ENCODE results near the gene PWWP3B. TPM values are rescaled to one million over a fixed set of nuclear protein-coding genes. Genes with fewer than 3 reads are reported as not detected.

PWWP3B gene
- total and polyA plus RNA-seq, 2 of the 13 experiments (the other 11 are each of a cell fraction or from before 2014, with no cell fraction given) = 0.04 TPM; not detected in 1

GRCh38 chrX:106201502-106202178 lies 33.5 kb downstream of the PWWP3B start:
- H3K27me3 ChIP-seq (ENCODE audit: control insufficient read depth in 1 of 2, insufficient read depth in 2 of 2, low read length in 2 of 2) = no peaks in the 10 kb centered on the region
- H3K4me2 ChIP-seq (ENCODE audit: low read depth, low read length) = no peak overlapping the region
- in situ Hi-C loops (cut with HindIII; ENCODE audit: extremely low pct_ligation_motif_present, low pct_unique_long_range_greater_than_20kb) = no loop called here
- no peak for DNase-seq (ENCODE audit: low spot score)
- no peaks in the 10 kb centered on the region for H3K9me3 ChIP-seq (ENCODE audit: low read length)
- H3K9ac ChIP-seq (ENCODE audit: insufficient read depth, low read depth, low read length) = no peak overlapping the region
- WGBS (ENCODE audit: low lambda C conversion rate) = 0% methylated on average over 1 of the region's 3 CpGs
- no peaks in the 10 kb centered on the region for H3K4me1 ChIP-seq (ENCODE audit: insufficient read depth, low read length)
- no peaks in the 10 kb centered on the region for H4K20me1 ChIP-seq (ENCODE audit: insufficient read depth, low read length)
- ChIA-PET CTCF (ENCODE audit: low intra/inter-chr PET ratio, low total read pairs) (no interaction called here), POLR2A (no interaction called here)
- no peak overlapping the region for H3K27ac ChIP-seq (ENCODE audit: extremely low read length, insufficient read depth, low read length)
- no peak for ATAC-seq
- FAIRE-seq = no peak
- intact Hi-C loops (cut with micrococcal nuclease; ENCODE audit: unreplicated experiment) = no loop called here
- no peaks in the 10 kb centered on the region for H3K36me3 ChIP-seq (replicated peaks in 1 of 2; ENCODE audit: control insufficient read depth in 1 of 2, insufficient read depth in 2 of 2, low read length in 2 of 2)
- H3K79me2 ChIP-seq (ENCODE audit: insufficient read depth, low read length) = no peaks in the 10 kb centered on the region
- H3K4me3 ChIP-seq (replicated peaks in 1 of 3; ENCODE audit: insufficient read depth in 1 of 3, low read depth in 2 of 3, low read length in 3 of 3) = no peak overlapping the region
- H2AFZ ChIP-seq (ENCODE audit: low read length) = no peak overlapping the region
- no TSS peak for BruUV-seq (replicated peaks)
- TF ChIP-seq RERE (CRISPR knock-in tag; IDR thresholded peaks at IDR 0.05; ENCODE audit: low read depth) = no peak
- TF ChIP-seq SKIL (CRISPR knock-in tag; IDR thresholded peaks at IDR 0.05; ENCODE audit: borderline replicate concordance) = no peak
- no peak for TF ChIP-seq TRAFD1 (CRISPR knock-in tag; IDR thresholded peaks at IDR 0.05; ENCODE audit: borderline replicate concordance)
- TF ChIP-seq KDM1A (CRISPR knock-in tag; IDR thresholded peaks at IDR 0.05) = no peak
- no peak for TF ChIP-seq HNF4G (IDR thresholded peaks at IDR 0.05; ENCODE audit: borderline replicate concordance, low read depth, low read length)
- TF ChIP-seq HNF4G (CRISPR knock-in tag; IDR thresholded peaks at IDR 0.05; ENCODE audit: borderline replicate concordance, low read depth) = no peak
- TF ChIP-seq HDAC1 (CRISPR knock-in tag; IDR thresholded peaks at IDR 0.05) = no peak
- no peak for TF ChIP-seq GPN1 (CRISPR knock-in tag; IDR thresholded peaks at IDR 0.05; ENCODE audit: borderline replicate concordance)
- no peak for TF ChIP-seq ZNF580 (CRISPR knock-in tag; IDR thresholded peaks at IDR 0.05; ENCODE audit: borderline replicate concordance, low read depth)
- no peak for TF ChIP-seq DMAP1 (CRISPR knock-in tag; IDR thresholded peaks at IDR 0.05)
- no peak for TF ChIP-seq ZNF564 (CRISPR knock-in tag; IDR thresholded peaks at IDR 0.05)
- TF ChIP-seq ZNF562 (CRISPR knock-in tag; IDR thresholded peaks at IDR 0.05; ENCODE audit: borderline replicate concordance) = no peak
- no peak for TF ChIP-seq CHCHD3 (CRISPR knock-in tag; IDR thresholded peaks at IDR 0.05)
- no peak for TF ChIP-seq ZNF20 (CRISPR knock-in tag; IDR thresholded peaks at IDR 0.05)

Measured in HepG2 (cell line).